HepG2 (cell line): Measurements from ENCODE around the gene THRB. TPM values are rescaled to one million over a fixed set of nuclear protein-coding genes. Genes with fewer than 3 reads are reported as not detected.

Experiments
- ATAC-seq: fragments of 200-7000 bp; cut with Tn5 transposase; 3 replicates; pipeline ENCODE4 v1.9.1; 2020; ENCODE audit warnings: mild to moderate bottlenecking, moderate library complexity
- BruUV-seq: library from RNA; stranded (reverse); fragments of 400-500 nt; replicated peaks from 2 replicates; lab custom pipeline; 2021; lab: Mats Ljungman, UMichigan
- CTCF ChIA-PET: fragments of 300-600 bp; formaldehyde crosslinking; extraction: SDS; loops from one replicate; lab custom pipeline; 2021; ENCODE audit warnings: low total read pairs, inconsistent platforms, low intra/inter-chr PET ratio; lab: Yijun Ruan, JAX
- POLR2A ChIA-PET: fragments of 350-600 bp; sonication (Branson Sonifier 250); formaldehyde crosslinking; loops from one replicate; lab custom pipeline; 2020; ENCODE audit warnings: antibody characterized with exemption, inconsistent platforms; lab: Yijun Ruan, JAX
- DNase-seq: peaks from one replicate; pipeline ENCODE4 v3.0.0-alpha.2; 2015; ENCODE audit warnings: low spot score
- FAIRE-seq: peaks from 3 replicates; lab custom pipeline; 2011; peaks lifted over from hg19 to GRCh38; lab: Jason Lieb, UNC
- H2AFZ ChIP-seq: one replicate; pipeline ENCODE4 v1.6.1; 2011; ENCODE audit warnings: low read length, inconsistent platforms
- H3K27ac ChIP-seq: fragments of 300-600 bp; 3 replicates; pipeline ENCODE4 v1.8.0; 2011; ENCODE audit warnings: mixed run types, mild to moderate bottlenecking, mixed read lengths, low read length, inconsistent platforms; ENCODE audit not compliant: insufficient read depth; ENCODE audit errors: extremely low read length
- H3K27me3 ChIP-seq, 2 experiments: fragments of 200-600 bp in 1 of 2; 2 replicates in 1 of 2; 3 replicates in 1 of 2; pipeline versions ENCODE4 v1.6.0 to v1.8.0; 2011; ENCODE audit warnings: low read length in 2 of 2, mild to moderate bottlenecking in 2 of 2, moderate library complexity in 2 of 2, inconsistent platforms in 1 of 2; ENCODE audit not compliant: insufficient read depth in 2 of 2, control insufficient read depth in 1 of 2
- H3K36me3 ChIP-seq, 2 experiments: fragments of 200-600 bp in 1 of 2; replicated peaks in 1 of 2; 2 replicates in 1 of 2; 3 replicates in 1 of 2; pipeline versions ENCODE4 v1.5.1 to v1.8.0; 2011; ENCODE audit warnings: low read length in 2 of 2, inconsistent platforms in 1 of 2; ENCODE audit not compliant: insufficient read depth in 2 of 2, control insufficient read depth in 1 of 2
- H3K4me1 ChIP-seq: 2 replicates; pipeline ENCODE4 v1.5.1; 2012; ENCODE audit warnings: low read length, inconsistent platforms; ENCODE audit not compliant: insufficient read depth
- H3K4me2 ChIP-seq: 2 replicates; pipeline ENCODE4 v1.6.0; 2011; ENCODE audit warnings: low read depth, low read length, inconsistent platforms
- H3K4me3 ChIP-seq, 3 experiments: fragments of 200-600 bp in 1 of 3; sonication (generic), shearing (Covaris generic) in 1 of 3; replicated peaks in 1 of 3; 2 replicates each; pipeline ENCODE4 v1.5.1; 2011 to 2016; ENCODE audit warnings: low read length in 3 of 3, inconsistent platforms in 2 of 3, low read depth in 2 of 3, mild to moderate bottlenecking in 2 of 3, control low read depth in 1 of 3, mixed read lengths in 1 of 3; ENCODE audit not compliant: insufficient read depth in 1 of 3
- H3K79me2 ChIP-seq: one replicate; pipeline ENCODE4 v1.6.1; 2011; ENCODE audit warnings: low read length, inconsistent platforms; ENCODE audit not compliant: insufficient read depth
- H3K9ac ChIP-seq: 2 replicates; pipeline ENCODE4 v1.6.0; 2011; ENCODE audit warnings: mild to moderate bottlenecking, low read depth, low read length, inconsistent platforms; ENCODE audit not compliant: insufficient read depth
- H3K9me3 ChIP-seq: 2 replicates; pipeline ENCODE4 v1.5.1; 2012; ENCODE audit warnings: mild to moderate bottlenecking, low read length
- H4K20me1 ChIP-seq: 2 replicates; pipeline ENCODE4 v1.6.0; 2011; ENCODE audit warnings: inconsistent platforms, mild to moderate bottlenecking, low read length, moderate library complexity; ENCODE audit not compliant: insufficient read depth
- MIXL1 ChIP-seq: IDR thresholded peaks from 2 replicates; pipeline ENCODE4 v1.6.1; 2016
- RARA ChIP-seq: IDR thresholded peaks from 2 replicates; pipeline ENCODE4 v1.6.1; 2016; ENCODE audit warnings: missing genetic modification reagents, missing compliant biosample characterization
- STAG1 ChIP-seq: sonication (generic); formaldehyde crosslinking; IDR thresholded peaks from 2 replicates; pipeline ENCODE4 v1.4.0; 2020; ENCODE audit warnings: missing genetic modification reagents
- WGBS: methylation state at CpG from one replicate; pipeline ENCODE4 v1.1.6; 2017; ENCODE audit warnings: low lambda C conversion rate; 5-methylcytosine and 5-hydroxymethylcytosine counted together
- in situ Hi-C: cut with HindIII; loops from 2 replicates; pipeline ENCODE4 v1.10.0; 2017; ENCODE audit warnings: low pct_unique_long_range_greater_than_20kb; ENCODE audit not compliant: extremely low pct_ligation_motif_present
- intact Hi-C: fragments of 100-400 bp; cut with micrococcal nuclease; formaldehyde crosslinking; loops from one replicate; pipeline ENCODE4 v1.10.0; 2022; ENCODE audit not compliant: unreplicated experiment
- polyA plus RNA-seq, 8 experiments: library from polyadenylated mRNA; depleted of rRNA in 3 of 8; stranded (reverse) in 7 of 8; unstranded in 1 of 8; fragments of >200 nt; fragmentation: Illumina TruSeq in 4 of 8; extraction: Trizol in 4 of 8; gene quantifications; 2 replicates each; pipeline versions ENCODE4 v1.2.1 to v1.2.3, GENCODE V29; 2011 to 2016; ENCODE audit warnings: low read depth in 4 of 8, missing spikeins in 1 of 8, mixed read lengths in 1 of 8; ENCODE audit not compliant: insufficient read depth in 1 of 8
- total RNA-seq, 5 experiments: library from RNA; depleted of rRNA; stranded (reverse); fragments of >200 nt; fragmentation: Illumina TruSeq; extraction: Trizol; gene quantifications; 2 replicates each; pipeline ENCODE4 v1.2.3, GENCODE V29; 2016; ENCODE audit warnings: low read depth in 1 of 5
- TF ChIP-seq, protein P1 (sequence below): sonication (generic); formaldehyde crosslinking; IDR thresholded peaks from 2 replicates; pipeline ENCODE4 v1.4.0; 2020; ENCODE audit warnings: missing genetic modification reagents, mild to moderate bottlenecking, borderline replicate concordance
- TF ChIP-seq, protein P2 (sequence below): sonication (generic); formaldehyde crosslinking; IDR thresholded peaks from 2 replicates; pipeline ENCODE4 v1.4.0; 2020; ENCODE audit warnings: missing genetic modification reagents

Gene THRB
- total and polyA plus RNA-seq, 2 of the 13 experiments (the other 11 are each of a cell fraction or from before 2014, with no cell fraction given) = 4.7 to 22.7 TPM

DNA sequence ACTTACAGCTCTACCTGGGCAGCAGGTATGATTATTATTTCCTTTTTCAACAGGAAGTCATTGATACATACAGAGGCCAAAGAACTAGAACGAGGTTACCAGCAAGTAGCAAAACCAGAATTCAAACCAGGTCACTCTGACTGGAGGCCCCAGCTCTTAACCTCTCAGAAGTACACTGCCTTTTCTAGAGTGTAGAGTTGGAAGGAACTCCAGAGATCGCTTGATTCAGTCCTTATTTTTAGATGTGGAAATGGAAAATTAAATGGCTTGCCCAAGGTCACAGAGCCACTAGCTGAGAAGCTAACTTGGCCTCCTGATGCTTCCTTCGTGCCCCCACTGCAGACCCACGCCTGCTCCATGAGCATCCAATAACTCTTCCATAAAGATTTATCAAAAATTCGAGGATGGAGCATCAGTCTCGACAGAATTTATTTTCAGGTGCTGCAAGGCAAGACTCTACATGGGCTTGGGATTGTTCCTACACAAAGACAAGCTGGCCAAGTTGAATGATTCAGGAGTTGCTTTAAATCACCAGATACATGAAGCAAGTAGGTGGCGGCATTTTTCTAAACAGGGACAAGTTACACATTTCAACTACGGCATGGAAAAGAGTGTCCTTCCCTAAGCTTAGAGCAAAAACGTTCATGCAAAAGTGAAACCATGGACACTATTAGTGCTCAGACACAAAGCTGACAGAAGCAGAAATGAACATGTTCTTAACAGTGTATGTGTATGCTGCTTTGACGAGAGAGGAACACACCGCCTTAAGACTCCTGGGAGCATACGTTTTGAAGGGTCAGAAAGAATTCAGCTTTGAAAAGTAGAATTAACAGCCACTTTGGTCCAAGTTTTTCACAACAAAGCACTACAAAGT lies 235.7 kb downstream of the THRB start (continued):
- TF ChIP-seq, protein P1, sequence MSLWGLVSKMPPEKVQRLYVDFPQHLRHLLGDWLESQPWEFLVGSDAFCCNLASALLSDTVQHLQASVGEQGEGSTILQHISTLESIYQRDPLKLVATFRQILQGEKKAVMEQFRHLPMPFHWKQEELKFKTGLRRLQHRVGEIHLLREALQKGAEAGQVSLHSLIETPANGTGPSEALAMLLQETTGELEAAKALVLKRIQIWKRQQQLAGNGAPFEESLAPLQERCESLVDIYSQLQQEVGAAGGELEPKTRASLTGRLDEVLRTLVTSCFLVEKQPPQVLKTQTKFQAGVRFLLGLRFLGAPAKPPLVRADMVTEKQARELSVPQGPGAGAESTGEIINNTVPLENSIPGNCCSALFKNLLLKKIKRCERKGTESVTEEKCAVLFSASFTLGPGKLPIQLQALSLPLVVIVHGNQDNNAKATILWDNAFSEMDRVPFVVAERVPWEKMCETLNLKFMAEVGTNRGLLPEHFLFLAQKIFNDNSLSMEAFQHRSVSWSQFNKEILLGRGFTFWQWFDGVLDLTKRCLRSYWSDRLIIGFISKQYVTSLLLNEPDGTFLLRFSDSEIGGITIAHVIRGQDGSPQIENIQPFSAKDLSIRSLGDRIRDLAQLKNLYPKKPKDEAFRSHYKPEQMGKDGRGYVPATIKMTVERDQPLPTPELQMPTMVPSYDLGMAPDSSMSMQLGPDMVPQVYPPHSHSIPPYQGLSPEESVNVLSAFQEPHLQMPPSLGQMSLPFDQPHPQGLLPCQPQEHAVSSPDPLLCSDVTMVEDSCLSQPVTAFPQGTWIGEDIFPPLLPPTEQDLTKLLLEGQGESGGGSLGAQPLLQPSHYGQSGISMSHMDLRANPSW (CRISPR knock-in tag) = no peak
- TF ChIP-seq, protein P2, sequence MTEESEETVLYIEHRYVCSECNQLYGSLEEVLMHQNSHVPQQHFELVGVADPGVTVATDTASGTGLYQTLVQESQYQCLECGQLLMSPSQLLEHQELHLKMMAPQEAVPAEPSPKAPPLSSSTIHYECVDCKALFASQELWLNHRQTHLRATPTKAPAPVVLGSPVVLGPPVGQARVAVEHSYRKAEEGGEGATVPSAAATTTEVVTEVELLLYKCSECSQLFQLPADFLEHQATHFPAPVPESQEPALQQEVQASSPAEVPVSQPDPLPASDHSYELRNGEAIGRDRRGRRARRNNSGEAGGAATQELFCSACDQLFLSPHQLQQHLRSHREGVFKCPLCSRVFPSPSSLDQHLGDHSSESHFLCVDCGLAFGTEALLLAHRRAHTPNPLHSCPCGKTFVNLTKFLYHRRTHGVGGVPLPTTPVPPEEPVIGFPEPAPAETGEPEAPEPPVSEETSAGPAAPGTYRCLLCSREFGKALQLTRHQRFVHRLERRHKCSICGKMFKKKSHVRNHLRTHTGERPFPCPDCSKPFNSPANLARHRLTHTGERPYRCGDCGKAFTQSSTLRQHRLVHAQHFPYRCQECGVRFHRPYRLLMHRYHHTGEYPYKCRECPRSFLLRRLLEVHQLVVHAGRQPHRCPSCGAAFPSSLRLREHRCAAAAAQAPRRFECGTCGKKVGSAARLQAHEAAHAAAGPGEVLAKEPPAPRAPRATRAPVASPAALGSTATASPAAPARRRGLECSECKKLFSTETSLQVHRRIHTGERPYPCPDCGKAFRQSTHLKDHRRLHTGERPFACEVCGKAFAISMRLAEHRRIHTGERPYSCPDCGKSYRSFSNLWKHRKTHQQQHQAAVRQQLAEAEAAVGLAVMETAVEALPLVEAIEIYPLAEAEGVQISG = no peak

DNA sequence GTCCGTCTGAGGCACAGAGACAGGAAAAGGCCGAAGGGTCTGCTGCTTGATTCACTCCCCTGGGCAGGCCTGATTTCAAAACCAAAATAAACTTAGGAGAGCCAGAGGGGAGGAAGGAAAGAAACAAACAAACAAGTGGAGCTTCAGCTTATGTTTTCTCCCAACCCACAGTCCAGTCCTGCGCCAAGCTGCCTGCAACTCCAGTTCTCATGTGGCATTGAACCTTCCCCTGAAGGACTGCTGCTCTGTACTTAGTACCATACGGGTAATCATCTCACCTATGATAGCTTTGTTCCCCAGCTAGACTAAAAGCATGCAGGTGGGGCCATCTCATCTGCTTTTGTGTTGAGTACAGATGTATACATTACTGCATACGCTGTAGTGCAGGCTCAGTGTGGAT lies 236.4 kb downstream of the THRB start:
- H3K79me2 ChIP-seq = no peaks in the 10 kb centered on the region
- TF ChIP-seq MIXL1 (no peak), STAG1 (CRISPR knock-in tag) (no peak), RARA (CRISPR knock-in tag) (no peak)
- TF ChIP-seq, all 625 proteins: peak for 0
- intact Hi-C loops = no loop called here
- DNase-seq = no peak
- CTCF ChIA-PET = no interaction called here
- H3K9ac ChIP-seq = no peak overlapping the region
- no peak for ATAC-seq
- no peaks in the 10 kb centered on the region for H3K9me3 ChIP-seq
- H3K36me3 ChIP-seq = no peaks in the 10 kb centered on the region
- no peak for FAIRE-seq
- no peak overlapping the region for H2AFZ ChIP-seq
- no peak overlapping the region for H3K4me2 ChIP-seq
- H3K27me3 ChIP-seq = no peaks in the 10 kb centered on the region
- in situ Hi-C loops = loop anchor here (25.0 kb wide), 1 partner anchor 379 kb away; no protein-coding TSS in a partner anchor
- H4K20me1 ChIP-seq = no peaks in the 10 kb centered on the region
- H3K27ac ChIP-seq = no peak overlapping the region
- BruUV-seq = no TSS peak
- H3K4me3 ChIP-seq = no peak overlapping the region
- POLR2A ChIA-PET = no interaction called here
- whole genome bisulfite sequencing = 96% methylated on average over 5 of the region's 5 CpGs
- peaks cover 7% of the 10 kb centered on the region for H3K4me1 ChIP-seq
